Ammon's horn (tissue), 1 donor: Measurements from ENCODE around the gene LRRC74A.
"Not testable (repeated sequence)": the region's sequence is repeated elsewhere in the genome, so short reads cannot be mapped to it uniquely, and the experiment has no call there.

Experiments used
- DNase-seq: peaks from one replicate; pipeline ENCODE4 v3.0.0-alpha.2; 2016; ENCODE audit warnings: low spot score

The LRRC74A gene

DNA sequence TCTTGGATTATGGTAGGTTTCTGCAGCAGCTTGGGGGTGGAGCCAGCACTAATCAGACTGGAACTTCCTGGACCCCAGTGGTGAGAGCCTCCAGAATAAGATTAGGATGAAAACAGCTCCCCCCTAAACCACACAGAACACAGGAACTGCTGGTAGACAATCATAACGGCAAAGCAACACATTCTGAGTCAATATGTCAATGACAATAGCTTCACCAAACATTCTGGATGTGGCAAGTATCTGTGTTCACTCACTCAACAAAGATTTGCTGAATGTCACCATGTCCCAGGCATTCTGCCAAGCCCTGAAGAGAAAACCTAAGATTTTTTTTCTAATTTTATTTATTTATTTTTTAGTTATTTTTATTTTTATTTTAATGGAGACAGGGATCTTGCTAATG lies 65.2 kb downstream of the LRRC74A start:
- DNase-seq = no peak

DNA sequence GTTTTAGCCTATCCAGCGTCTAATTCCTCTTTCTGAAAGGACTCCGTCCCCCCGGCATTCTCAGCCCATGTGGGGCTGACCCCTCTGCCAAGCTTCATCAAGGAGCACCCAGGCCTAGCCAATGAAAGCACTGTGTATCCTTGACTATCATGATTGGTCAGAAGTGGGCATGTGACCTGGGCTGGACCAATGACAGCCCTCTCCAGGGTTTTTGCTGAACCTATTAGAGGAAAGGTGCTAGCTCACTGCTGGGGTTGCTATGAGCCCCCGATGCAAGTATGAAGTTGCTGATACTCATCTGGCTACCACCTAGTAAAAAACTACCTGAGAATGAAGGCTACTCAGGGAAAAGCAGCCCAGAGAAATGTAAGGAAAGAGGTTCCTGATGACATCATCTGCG lies 68.1 kb downstream of the LRRC74A start:
- DNase-seq = no peak

DNA sequence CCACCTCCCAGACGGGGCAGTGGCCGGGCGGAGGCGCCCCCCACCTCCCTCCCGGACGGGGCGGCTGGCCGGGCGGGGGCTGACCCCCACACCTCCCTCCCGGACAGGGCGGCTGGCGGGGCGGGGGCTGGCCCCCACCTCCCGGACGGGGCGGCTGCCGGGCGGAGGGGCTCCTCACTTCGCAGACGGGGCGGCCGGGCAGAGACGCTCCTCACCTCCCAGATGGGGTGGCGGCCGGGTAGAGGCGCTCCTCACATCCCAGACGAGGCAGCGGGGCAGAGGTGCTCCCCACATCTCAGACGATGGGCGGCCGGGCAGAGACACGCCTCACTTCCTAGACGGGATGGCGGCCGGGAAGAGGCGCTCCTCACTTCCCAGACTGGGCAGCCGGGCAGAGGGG lies 71.8 kb downstream of the LRRC74A start:
- not testable (repeated sequence) for DNase-seq

DNA sequence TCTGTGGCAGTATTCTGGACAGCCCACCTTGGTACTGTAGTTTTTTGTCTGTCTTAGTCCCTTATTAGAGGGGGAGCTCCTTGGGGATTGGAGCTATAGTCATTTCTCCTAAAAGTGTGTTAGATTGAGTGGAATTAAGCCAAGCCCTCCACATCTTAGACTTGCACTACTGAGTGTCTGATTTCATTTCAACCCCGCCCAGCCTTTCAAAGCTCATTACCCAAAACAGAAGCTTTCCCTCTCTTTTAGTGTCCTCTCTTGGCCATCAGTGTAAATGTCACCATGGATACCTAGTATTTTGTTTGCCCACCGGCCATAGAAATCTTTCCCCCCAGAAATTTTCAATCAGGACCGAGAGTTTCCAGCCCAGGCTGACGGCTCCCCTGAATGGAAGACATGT lies 74.5 kb downstream of the LRRC74A start:
- DNase-seq = no peak

DNA sequence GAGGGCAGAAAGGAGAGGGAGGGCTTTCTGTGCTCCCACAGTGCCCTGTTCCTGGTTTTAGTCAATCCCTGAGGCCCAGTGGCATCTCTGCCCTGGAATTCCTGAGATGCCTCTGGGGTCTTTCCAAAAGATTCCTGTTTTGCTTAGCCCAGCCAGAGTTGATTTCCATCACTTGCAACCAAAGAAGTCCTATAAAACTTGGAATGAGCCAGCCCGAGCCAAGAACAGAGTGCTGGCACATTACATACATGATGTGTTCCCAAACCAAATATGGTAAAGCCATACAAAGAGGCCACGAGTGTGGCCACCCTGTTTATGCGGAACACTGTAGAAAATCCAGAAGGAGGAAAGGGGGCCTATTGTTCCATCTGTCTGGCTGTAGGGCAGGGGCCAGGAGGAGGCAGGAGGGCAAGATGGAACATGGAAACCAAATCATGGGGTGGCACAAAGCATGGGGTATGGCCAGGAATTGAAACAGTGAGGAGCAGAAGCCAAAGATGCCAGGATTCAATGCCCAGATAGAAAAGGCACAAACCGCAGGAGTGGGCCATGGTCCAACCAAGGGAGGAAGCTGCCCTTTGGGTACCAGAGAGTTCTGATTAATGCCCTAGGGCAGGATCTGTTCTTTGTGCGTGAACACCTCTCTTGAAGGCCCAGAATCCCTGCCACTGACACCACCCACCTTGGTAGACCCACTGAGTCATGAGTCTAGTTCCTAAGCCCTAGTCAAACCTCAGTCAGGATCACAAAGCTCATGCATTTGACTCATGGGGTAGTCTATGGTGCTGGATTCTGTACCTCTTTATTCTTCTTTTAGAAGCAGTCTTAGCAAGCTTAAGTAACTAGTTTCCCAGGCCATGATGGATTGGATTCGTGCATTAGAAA lies 75.2 kb downstream of the LRRC74A start:
- no peak for DNase-seq

DNA sequence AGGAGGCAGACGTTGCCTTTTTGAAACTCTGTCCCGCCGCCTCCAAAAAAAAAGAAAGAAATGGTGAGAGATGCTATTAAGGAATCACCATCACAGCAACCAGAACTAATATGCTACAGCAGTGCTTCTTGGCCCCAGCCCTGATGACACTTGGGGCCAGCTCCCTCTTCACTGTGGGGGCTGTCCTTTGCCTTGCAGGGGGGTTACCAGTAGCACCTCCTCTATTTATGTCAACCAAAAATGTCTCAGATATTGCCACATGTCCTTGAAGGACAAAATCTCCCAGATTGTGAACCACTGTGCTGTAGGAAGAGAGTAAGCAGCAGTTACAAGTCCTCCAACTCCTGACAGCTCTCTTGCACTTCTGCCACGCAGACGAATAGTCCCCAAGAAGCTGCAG lies 76.4 kb downstream of the LRRC74A start:
- no peak for DNase-seq

DNA sequence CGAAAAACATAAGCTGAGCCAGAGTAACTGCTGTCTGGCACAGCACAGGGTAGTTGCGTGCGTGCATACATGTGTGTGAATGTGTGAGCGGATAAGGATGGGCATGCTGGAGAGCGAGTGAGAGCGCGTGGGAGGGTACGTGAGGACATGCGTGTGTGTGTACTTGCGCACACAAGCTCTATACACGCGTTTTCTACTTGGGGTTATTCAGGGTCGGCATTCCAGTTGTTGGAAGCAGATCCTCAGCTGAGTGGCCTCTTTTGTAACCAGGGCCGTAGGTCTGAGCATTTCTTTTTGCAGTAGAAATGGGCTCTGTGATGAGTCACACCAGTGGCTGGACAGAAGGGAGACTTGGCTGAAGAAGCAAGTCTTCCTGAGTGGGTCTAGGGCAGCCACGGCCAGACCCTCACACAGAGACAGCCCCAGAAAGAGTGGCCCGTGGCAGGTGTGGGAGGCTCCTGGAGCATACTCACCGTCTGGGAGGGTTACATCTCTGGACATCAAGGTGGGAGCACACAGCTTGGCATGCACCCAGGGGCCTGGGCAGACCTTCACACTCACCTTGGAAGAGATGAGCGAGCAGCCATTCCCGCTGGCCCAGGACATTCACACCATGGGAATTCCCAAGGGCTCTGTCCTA lies 78.0 kb downstream of the LRRC74A start:
- no peak for DNase-seq

DNA sequence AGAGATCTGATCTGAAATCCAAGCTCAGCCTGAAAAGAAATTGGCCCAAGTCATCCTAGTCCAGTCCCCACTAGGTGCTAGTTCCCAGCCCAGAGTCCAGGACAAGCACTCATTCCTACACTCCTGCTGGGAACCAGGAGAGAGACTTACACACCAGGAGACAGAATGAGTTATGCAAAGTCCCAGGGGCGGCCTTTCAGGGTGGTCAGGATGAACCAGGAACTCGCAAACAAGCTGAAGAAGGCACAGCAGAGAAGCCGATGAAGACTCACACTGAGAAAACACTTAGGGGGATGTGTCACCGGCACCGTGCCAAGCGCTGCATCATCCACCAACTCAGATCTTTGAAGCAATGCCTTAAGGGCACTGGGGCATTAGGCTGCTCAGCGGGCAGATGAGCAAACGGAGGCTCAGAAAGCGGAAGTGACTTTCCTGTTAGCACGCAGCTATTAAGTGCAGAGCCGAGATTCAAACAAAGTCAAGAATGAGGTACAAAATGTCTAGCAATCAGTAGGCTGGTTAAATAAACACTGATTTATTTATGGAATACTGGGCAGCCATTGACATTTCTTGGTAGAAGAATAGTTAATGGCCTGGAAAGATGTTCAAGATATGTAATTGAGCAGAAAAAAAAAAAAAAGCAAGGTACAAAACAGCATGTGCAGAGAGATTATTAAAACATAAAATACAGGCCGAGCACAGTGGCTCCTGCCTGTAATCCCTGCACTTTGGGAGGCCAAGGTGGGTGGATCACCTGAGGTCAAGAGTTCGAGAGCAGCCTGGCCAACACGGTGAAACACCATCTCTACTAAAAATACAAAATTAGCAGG lies 78.7 kb downstream of the LRRC74A start:
- peak; percentile 69 for DNase-seq

DNA sequence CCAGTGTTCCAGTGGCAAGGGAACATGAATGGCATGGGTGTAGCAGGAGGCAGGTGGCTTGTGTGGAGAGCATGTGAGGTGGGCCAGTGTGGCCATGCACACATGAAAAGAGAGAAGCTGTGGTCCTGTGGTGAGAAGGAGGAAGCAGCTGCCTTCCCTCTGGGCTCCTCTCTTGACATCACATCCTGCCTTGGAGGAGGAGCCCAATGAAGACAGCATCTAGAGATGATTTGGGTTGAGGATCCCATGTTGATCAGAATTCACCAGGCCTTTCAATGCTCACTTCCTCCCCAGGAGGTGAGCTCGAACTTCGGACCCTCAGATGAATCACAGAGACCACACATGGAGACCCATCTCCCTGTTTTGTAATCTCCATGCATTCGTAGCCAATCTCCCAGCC lies 82.6 kb downstream of the LRRC74A start:
- peak; percentile 63 for DNase-seq

DNA sequence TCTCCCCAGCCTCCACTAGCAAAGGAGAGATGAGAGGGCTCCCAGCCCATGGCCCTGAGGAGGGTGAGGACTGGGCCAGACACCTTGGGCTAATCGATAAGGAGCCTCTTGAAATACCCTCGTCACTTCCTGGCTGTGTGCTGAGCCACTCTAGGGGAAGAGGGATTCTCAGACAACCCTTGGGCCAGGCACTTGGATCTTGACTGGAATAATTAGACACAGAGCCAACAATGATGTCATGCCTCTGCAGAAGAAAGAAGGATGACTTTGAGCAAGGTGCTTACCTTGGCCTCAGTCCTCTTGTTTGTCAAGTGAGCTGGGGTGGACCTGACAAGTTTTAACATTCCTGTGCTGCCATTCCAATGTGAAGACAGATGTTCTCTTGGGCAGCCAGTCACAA lies 83.1 kb downstream of the LRRC74A start:
- no peak for DNase-seq

DNA sequence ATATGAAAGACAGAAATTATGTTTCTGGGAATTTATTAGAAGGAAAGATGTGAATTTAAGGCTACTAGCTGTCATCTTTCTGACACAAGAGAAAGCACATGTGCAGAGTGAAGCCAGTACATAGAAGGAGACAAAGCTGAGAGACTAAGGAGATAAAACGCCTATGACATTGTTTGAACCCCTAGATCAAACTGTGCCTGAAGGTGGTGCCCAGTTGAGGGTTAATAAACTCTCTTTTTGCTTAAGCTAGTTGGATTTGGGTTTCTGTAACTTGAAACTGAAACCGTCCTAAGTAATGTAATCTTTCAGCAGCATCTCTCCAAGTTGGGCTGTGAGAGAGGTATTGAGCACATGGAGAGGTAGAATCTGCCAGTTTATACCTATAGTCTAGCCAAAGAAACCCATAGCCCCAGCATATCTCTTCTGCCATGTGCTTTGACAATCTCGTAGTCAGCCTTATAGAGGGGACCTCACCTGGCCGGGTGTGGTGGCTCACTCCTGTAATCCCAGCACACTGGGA lies 84.2 kb downstream of the LRRC74A start:
- no peak for DNase-seq

DNA sequence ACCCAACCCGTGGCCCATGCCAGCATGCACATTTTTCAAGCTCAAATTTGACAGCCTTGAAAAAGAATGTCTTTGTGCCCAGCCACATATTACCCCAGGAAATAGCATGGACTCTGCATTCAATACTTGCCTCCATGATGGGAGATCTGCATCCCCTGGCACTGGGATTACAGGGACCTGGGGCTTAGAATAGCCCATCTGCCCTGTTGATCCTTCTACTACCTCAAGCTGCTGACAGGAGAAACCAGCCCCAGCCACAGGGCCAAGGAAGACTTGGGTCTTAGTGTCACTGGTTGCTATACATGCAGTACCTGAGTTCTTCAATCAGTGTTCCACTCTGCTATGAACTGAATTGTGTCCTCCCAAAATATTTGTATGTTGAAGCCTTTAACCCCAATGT lies 85.3 kb downstream of the LRRC74A start:
- DNase-seq = no peak

DNA sequence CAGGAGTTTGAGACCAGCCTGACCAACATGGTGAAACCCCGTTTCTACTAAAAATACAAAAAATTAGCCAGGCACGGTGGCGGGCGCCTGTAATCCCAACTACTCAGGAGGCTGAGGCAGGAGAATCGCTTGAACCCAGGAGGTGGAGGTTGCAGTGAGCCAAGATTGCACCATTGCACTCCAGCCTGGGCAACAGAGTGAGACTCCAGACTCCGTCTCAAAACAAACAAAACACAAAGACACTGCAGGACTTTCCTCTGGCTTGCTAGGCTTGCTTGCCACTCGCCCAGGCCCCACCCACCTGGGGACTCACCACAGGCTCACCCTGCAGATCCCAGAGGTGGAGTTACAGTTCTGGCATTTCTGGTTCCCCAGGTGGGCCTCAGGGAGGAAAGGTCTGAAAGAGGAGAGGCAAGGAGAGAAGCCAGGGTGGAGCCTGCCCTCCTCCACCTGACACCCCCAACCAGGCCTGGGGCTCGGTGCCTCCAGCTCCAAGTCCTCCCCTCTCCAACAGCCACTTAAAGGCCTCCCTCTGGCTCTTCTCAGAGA lies 88.4 kb downstream of the LRRC74A start:
- DNase-seq = not testable (repeated sequence)

DNA sequence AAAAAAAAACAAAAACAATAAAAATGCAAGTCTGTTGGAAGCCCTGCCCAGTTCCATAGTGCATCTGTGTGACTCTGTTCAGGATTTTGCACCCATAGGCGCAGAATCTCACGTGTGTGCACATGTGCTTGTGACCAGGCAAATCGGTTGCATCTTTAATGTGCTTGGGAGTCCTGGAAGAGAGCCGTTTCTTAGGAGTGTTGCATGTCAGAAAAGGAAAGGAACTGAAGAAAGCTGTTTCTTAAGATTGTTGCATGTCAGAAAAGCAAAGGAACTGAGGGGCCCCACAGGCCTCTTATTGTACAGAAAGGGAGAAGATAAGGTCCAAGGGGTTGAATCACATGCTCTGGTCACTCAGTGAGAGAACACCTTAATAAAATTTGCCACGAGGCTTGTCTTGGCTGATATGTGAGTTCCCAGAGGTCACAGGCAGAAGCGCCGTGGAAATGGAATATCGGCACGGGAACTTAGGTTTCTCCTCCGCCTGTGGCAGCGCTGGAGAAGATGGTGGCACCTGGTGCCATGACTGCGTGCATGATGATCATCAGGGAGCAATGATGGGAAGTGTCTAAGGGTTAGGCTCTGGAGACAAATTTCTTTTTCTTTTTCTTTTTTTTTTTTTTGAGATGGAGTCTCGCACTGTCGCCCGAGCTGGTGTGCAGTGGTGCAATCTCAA lies 90.0 kb downstream of the LRRC74A start:
- no peak for DNase-seq

DNA sequence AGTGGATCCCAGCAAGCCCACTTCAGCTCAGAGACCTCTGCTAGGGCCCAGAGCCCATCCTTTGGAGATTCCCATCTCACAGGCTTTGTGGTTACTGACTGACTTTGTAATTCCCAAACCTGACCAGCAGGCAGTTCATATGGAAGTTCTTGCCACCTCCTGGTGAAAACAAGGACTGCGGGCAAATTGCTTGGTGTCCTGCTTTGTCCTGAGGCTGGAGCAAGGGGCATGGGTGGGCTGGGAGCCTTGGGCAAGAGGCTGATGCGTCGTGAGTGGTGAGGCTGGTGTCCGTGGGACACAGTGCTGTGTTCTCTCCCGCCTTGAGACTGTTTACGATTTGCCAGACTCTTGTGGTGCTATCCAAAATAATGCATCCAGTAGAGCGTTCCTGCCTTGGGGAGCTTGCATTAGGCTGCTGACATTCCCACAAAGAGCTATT lies 91.0 kb downstream of the LRRC74A start:
- DNase-seq = no peak

DNA sequence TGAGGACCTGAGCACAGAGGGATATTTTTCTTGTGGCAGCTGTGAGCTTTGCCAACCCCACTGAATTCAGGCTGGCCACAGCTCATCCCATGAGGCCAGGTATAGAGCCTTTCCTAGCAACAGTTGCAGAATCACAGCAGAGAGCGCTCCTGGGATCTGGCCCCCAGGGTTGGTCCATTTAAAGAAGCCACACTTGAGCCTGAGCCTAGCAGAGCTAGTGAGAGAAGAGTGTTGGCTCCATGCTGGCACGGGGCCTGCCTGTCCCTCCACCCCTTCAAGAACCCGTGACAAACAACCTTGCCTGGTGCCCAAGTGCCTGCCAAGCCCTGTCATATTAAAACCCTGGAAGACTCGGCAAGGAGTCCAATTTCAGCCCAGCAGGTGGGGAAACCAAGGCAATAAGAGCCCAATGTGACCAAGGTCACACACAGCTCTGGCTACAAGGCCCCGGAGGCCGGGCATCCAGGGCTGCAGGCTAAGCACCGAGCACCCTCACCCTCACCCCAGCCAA lies 91.6 kb downstream of the LRRC74A start:
- DNase-seq = peak; percentile 65

DNA sequence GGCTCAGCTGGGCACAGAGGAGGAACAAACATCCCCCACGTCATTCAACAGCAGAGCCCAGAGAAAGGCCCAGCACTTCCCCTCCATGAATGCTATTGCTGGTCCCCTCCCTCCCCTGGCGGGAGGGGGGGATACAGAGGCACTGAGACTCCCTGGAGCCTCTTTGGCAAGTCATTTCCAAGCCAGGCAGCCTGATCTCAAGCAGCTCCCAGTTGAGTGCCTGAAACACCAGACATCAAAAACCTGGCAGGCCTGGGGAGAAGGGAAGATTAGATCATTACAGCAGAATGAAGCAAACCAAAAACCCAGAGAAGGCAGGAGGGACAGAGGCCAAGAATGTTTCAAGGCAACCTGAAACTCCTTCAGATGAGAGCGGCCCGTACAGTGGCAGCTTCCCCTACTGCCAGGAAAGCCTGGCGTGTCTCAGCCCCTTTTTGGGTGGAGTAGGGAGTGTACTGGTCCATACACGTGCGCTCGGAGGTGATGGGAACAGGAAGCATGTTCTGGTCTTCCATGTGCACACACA lies 92.1 kb downstream of the LRRC74A start:
- peak; percentile 80 for DNase-seq

DNA sequence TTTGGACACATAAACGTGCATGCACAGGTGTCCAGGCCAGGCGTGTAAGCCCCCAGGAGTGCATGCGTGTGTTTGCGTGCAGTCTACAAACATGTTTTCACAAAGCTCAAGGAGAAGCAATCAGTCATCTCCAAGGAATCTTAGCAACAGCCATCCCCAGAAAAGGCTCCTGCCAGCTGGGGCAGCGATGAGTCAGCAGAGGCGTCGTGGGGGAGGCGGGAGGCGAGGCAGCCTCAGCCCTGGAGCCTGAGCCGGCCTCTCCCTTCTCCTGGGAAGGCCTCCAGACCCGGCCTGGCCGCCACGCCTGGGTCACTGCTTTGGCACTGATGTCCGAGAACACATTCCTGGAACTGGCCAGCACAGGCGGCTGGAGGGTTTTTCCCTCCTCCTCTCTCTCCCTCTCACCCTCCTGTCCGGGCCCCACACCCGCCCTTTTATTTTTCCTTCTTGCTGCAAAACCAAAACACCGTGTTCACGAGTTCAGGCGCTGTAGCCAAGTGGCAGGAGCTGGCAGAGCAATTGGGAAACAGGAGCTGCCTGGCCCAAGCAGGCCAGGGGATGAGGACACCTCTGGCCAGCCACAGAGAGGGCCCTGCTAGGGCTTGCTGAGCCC lies 92.7 kb downstream of the LRRC74A start:
- peak; percentile 89 for DNase-seq
